ENCODE measurements around the gene HK1. TPM values are rescaled to one million over a fixed set of nuclear protein-coding genes. Genes with fewer than 3 reads are reported as not detected.

The HK1 gene
- polyA plus RNA-seq, 1 experiment: 47.5 TPM

GRCh38 chr10:69419096-69419743 lies 140.9 kb downstream of the HK1 start:
- ChIA-PET CTCF (interaction anchor here (0.7 to 3.6 kb wide), 5 partner anchors 8 to 96 kb away, joined by 4 to 16 read pairs (median 5); no protein-coding TSS in a partner anchor), POLR2A (no interaction called here)
- H3K36me3 ChIP-seq (ENCODE audit: control insufficient read depth, insufficient read depth, low read length): no peaks in the 10 kb centered on the region
- TF ChIP-seq CTCF (IDR thresholded peaks at IDR 0.05; ENCODE audit: insufficient read depth, low read depth, low read length): no peak
- DNase-seq (ENCODE audit: low read depth): no peak
- no peak overlapping the region for H3K4me3 ChIP-seq (ENCODE audit: low read depth, low read length)
- peaks cover 18% of the 10 kb centered on the region for H3K27me3 ChIP-seq (ENCODE audit: control insufficient read depth, insufficient read depth, low read length)

GRCh38 chr10:69419744-69420126 lies 141.4 kb downstream of the HK1 start:
- POLR2A ChIA-PET: no interaction called here
- no peak for DNase-seq (ENCODE audit: low read depth)
- Histone ChIP-seq H3K36me3 (ENCODE audit: control insufficient read depth, insufficient read depth, low read length) (no peaks in the 10 kb centered on the region), H3K27me3 (ENCODE audit: control insufficient read depth, insufficient read depth, low read length) (peaks cover 18% of the 10 kb centered on the region), H3K4me3 (ENCODE audit: low read depth, low read length) (no peak overlapping the region)
- TF ChIP-seq CTCF (IDR thresholded peaks at IDR 0.05; ENCODE audit: insufficient read depth, low read depth, low read length): no peak
- CTCF ChIA-PET: interaction anchor here (1.6 to 3.6 kb wide), 2 partner anchors 87 to 96 kb away, joined by 4 to 16 read pairs; no protein-coding TSS in a partner anchor

GRCh38 chr10:69421611-69422308 lies 143.5 kb downstream of the HK1 start:
- H3K27me3 ChIP-seq (ENCODE audit: control insufficient read depth, insufficient read depth, low read length): peaks cover 13% of the 10 kb centered on the region
- CTCF ChIA-PET: interaction anchor here (0.9 to 1.4 kb wide), 4 partner anchors 12 to 93 kb away, joined by 3 to 4 read pairs (median 4); no protein-coding TSS in a partner anchor
- no peak for TF ChIP-seq CTCF (IDR thresholded peaks at IDR 0.05; ENCODE audit: insufficient read depth, low read depth, low read length)
- no peaks in the 10 kb centered on the region for H3K36me3 ChIP-seq (ENCODE audit: control insufficient read depth, insufficient read depth, low read length)
- DNase-seq (ENCODE audit: low read depth): no peak
- POLR2A ChIA-PET: no interaction called here
- H3K4me3 ChIP-seq (ENCODE audit: low read depth, low read length): no peak overlapping the region

GRCh38 chr10:69422676-69423075 lies 144.4 kb downstream of the HK1 start:
- peaks cover 10% of the 10 kb centered on the region for H3K27me3 ChIP-seq (ENCODE audit: control insufficient read depth, insufficient read depth, low read length)
- POLR2A ChIA-PET: no interaction called here
- H3K4me3 ChIP-seq (ENCODE audit: low read depth, low read length): no peak overlapping the region
- CTCF ChIA-PET: interaction anchor here (1.1 to 8.3 kb wide), 4 partner anchors 11 to 92 kb away, joined by 3 to 112 read pairs (median 4); no protein-coding TSS in a partner anchor
- no peaks in the 10 kb centered on the region for H3K36me3 ChIP-seq (ENCODE audit: control insufficient read depth, insufficient read depth, low read length)
- no peak for TF ChIP-seq CTCF (IDR thresholded peaks at IDR 0.05; ENCODE audit: insufficient read depth, low read depth, low read length)
- no peak for DNase-seq (ENCODE audit: low read depth)

GRCh38 chr10:69425041-69425440 lies 146.7 kb downstream of the HK1 start:
- ChIA-PET POLR2A (no interaction called here), CTCF (interaction anchor here (1.1 to 8.3 kb wide), 7 partner anchors 8 to 327 kb away, joined by 4 to 112 read pairs (median 4); partner anchors contain the start of gene TACR2)
- Histone ChIP-seq H3K4me3 (ENCODE audit: low read depth, low read length) (no peak overlapping the region), H3K27me3 (ENCODE audit: control insufficient read depth, insufficient read depth, low read length) (peaks cover 10% of the 10 kb centered on the region), H3K36me3 (ENCODE audit: control insufficient read depth, insufficient read depth, low read length) (no peaks in the 10 kb centered on the region)
- TF ChIP-seq CTCF (IDR thresholded peaks at IDR 0.05; ENCODE audit: insufficient read depth, low read depth, low read length): no peak
- DNase-seq (ENCODE audit: low read depth): no peak

Measured in BJ (cell line).